Measurements from ENCODE around the gene ACOT7.
"Not testable (repeated sequence)": the region's sequence is repeated elsewhere in the genome, so short reads cannot be mapped to it uniquely, and the experiment has no call there.

ACOT7 gene

GRCh38 chr1:6314503-6314902 lies 79.1 kb downstream of the ACOT7 start:
- no peak for DNase-seq (ENCODE audit: low read depth in 1 of 2, low spot score in 1 of 2)

GRCh38 chr1:6313393-6314200 lies 80.0 kb downstream of the ACOT7 start:
- DNase-seq (ENCODE audit: low read depth in 1 of 2, low spot score in 1 of 2) = no peak

GRCh38 chr1:6310116-6310848 lies 83.3 kb downstream of the ACOT7 start:
- DNase-seq (ENCODE audit: low read depth in 1 of 2, low spot score in 1 of 2) = no peak

DNA sequence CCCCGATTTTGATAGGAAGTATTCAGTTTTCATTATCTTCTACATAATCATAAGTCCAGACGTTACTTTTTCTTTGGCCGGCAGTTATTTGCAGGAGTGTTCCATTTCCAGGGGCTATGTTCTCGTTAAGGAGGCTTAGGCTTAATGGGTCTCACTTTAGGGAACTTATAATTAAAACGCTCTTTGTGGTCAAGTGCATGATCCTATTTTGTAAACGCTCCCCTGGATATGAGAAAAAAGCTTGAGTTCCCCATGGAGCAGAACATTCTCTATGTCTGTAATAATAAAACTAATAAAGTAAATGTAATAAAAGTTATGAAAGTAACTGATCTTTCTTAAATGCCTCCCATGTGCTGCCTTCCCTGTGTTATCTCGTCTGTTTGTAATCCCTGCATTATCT lies 84.0 kb downstream of the ACOT7 start:
- DNase-seq (ENCODE audit: low read depth in 1 of 2, low spot score in 1 of 2) = no peak

DNA sequence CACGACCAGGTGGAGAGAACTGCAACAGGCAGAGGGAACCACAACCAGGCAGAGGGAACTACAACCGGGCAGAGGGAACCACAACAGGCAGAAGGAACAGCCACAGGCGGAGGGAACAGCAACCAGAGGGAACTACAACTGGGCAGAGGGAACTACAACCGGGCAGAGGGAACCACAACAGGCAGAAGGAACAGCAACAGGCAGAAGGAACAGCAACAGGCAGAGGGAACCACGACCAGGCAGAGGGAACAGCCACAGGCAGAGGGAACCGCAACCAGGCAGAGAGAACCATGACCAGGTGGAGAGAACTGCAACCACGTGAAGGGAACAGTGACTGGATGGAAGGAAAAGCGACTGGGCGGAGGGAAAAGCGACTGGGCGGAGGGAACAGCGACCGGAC lies 85.1 kb downstream of the ACOT7 start:
- DNase-seq (ENCODE audit: low read depth in 1 of 2, low spot score in 1 of 2) = no peak

- not testable (repeated sequence) for DNase-seq (ENCODE audit: low read depth in 1 of 2, low spot score in 1 of 2)
Measured at GRCh38 chr1:6307682-6308081, 85.9 kb downstream of the ACOT7 start.

DNA sequence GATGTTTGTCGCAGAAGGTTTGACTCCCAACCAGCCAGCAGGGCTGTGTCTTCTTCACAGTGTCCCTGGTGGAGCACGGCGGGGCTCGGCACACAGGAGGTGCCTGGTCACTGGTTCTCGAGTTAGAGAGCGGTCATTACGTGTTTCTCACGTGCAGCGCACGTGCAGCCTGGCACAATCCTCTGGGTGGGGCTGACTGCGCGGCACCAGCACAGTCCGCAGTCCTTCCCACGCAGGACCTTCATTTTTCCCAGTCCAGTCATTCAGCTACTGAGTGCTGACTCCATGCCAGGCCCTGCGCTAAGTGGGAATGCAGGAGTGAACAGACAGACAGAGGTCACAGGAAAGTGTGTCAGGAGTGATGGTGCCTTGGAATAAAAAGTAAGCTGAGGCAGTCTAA lies 86.5 kb downstream of the ACOT7 start:
- DNase-seq (ENCODE audit: low read depth in 1 of 2, low spot score in 1 of 2) = no peak

DNA sequence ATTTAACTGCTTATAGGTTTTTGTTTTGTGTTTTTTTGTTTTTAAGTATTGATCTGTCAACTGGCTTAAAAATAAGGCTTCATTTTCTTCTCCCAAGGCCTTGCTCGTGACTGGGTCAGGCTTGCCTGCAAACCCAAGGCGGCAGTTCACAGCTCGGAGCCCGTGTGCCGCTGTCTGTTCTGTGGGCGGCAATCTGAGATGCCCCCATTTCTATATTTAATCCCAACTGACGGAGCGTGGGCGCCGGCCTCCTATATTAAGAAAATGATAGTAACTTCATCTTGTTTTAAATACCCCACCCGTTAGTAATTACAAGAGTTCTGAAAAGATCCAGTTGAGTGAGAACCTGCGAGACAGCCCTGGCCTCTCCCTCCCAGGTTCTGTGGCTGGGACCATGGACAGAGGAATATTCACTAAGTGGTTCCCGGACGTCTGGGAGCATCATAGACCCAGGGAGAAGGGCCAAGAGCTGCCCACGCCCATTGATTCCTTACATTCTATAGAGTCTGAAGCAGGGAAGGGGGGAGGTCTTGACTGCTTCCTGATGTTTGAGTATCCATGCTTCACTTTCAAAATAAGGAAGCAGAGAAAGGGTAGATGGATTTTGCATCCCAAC lies 90.1 kb downstream of the ACOT7 start:
- no peak for DNase-seq (ENCODE audit: low read depth in 1 of 2, low spot score in 1 of 2)

- DNase-seq (ENCODE audit: low read depth in 1 of 2, low spot score in 1 of 2) = no peak
Measured at GRCh38 chr1:6302568-6302967, 91.0 kb downstream of the ACOT7 start.

GRCh38 chr1:6301526-6301925 lies 92.0 kb downstream of the ACOT7 start:
- no peak for DNase-seq (ENCODE audit: low read depth in 1 of 2, low spot score in 1 of 2)

- no peak for DNase-seq (ENCODE audit: low read depth in 1 of 2, low spot score in 1 of 2)
Measured at GRCh38 chr1:6300342-6301048, 93.1 kb downstream of the ACOT7 start.

DNA sequence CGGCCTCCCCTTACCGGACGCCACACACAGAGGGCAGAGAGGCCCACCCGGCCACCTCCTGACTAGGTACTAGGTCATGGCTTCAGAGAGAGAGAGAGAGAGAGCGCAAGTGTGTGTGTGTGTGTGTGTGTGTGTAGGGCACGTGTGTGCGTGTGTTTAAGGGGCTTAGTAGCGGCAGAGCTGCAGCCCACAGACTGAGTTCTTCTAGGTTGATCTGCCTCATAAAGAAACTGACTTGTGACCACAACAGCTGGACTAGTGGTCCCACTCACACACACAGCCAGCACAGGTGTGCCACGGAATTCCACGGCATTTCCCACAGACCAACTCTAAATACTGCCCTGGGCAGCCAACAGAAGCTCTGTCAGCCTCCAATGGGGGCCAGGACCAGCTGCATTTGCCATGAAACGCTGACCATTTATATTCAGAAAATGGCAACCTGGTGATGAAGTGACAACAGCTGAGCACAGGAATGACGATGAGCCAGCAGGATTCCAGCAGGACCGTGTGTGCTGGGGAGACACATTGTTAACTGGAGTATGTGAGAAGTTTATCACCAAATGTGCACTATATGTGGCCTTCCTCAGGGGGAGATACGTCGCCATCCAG lies 93.9 kb downstream of the ACOT7 start:
- no peak for DNase-seq (ENCODE audit: low read depth in 1 of 2, low spot score in 1 of 2)

DNA sequence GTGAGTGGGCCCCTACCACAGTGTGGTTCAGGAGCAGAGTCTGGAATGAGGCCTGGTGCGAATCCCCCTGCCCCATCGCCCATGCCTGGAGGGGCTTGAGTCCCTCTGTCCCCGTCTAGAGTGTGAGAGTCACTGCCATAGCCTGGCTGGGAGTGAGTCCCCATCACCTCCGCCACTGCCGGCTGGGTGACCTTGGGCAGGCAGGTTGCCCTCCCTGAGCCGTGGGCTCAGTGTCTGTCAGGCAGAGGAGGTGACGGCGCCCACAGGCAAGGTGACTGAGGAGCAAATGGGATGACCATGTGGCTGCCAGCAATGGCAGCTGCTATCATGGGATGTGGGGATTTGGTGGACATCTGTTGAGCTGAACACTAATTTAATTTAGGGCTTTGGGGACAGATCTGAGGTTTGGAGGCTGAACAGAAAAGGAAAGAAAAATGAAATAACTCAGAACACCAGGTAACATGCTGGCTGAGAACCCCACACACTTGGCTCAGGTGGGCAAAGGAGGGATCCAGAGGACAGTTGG lies 94.6 kb downstream of the ACOT7 start:
- no peak for DNase-seq (ENCODE audit: low read depth in 1 of 2, low spot score in 1 of 2)

- no peak for DNase-seq (ENCODE audit: low read depth in 1 of 2, low spot score in 1 of 2)
Measured at GRCh38 chr1:6298530-6298929, 95.0 kb downstream of the ACOT7 start.

GRCh38 chr1:6295910-6296309 lies 97.7 kb downstream of the ACOT7 start:
- DNase-seq (ENCODE audit: low read depth in 1 of 2, low spot score in 1 of 2) = no peak

DNA sequence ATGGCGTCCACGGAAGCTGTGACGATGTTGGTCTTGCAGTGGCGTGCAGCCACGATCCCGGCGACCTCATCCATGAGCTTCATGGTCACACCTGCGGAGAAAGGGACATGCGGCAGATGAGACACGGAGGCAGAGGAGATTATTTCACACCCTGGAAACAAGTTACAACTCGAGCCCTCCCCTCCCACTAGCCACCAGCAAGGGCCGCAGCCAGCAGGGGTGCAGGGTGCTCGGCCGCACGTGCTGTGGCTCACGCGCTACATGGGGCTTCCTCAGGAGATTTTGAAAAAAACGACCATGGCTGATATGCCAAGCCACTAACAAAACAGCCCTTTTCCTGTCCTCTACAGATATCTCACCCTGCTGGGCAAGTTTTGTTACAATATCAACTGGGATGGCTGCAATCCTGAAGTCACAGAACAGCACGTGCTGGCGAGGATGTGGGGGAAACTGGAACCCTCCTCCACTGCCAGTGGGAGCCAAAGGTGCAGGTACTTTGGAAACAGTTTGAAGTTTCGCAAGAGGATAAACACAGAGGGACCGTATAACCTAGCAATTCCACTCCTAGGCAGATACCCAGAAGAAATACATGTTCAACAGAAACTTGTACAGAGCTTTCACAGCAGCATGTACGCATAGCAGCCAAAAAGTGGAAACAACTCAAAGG lies 98.5 kb downstream of the ACOT7 start:
- no peak for DNase-seq (ENCODE audit: low read depth in 1 of 2, low spot score in 1 of 2)

- DNase-seq (ENCODE audit: low read depth in 1 of 2, low spot score in 1 of 2) = no peak
Measured at GRCh38 chr1:6294080-6294889, 99.3 kb downstream of the ACOT7 start.

DNA sequence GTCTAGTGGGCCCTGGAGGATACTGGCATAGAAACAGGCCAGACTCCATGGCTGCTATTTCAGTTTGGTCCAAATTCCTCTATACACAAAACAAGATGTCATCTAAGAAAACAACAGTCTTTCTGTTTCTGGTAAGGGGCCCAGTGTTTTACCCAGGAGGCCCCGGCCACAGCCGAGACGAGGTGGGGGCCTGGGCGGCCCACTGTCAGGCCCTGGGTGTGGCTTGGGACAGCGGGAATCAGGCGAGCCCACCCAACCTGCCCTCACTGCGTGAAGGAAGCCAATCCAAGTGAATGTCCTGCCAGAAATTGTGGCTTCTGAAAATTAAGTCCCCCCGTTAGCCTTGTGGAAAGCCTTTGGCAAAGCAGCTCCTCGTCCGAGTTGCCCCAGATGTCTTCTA lies 101.5 kb downstream of the ACOT7 start:
- DNase-seq (ENCODE audit: low read depth in 1 of 2, low spot score in 1 of 2) = no peak

GRCh38 chr1:6288665-6289064 lies 104.9 kb downstream of the ACOT7 start:
- DNase-seq (ENCODE audit: low read depth in 1 of 2, low spot score in 1 of 2) = no peak

- no peak for DNase-seq (ENCODE audit: low read depth in 1 of 2, low spot score in 1 of 2)
Measured at GRCh38 chr1:6288026-6288425, 105.5 kb downstream of the ACOT7 start.

Data from activated T-helper 1 cell treated with anti-CD3 and anti-CD28 coated beads, Interleukin-2, amount 50 U/mL, for 16 hours (primary cell).